HG03060 (cell line): ENCODE measurements around the gene PAN2.
"Not testable (repeated sequence)": the region's sequence is repeated elsewhere in the genome, so short reads cannot be mapped to it uniquely, and the experiment has no call there.

Source experiments
- ATAC-seq: cut with Tn5 transposase; IDR thresholded peaks from one replicate; pipeline ENCODE4 v1.9.1; 2021; ENCODE audit warnings: low read depth, moderate number of reproducible peaks; ENCODE audit not compliant: unreplicated experiment

PAN2 gene

DNA sequence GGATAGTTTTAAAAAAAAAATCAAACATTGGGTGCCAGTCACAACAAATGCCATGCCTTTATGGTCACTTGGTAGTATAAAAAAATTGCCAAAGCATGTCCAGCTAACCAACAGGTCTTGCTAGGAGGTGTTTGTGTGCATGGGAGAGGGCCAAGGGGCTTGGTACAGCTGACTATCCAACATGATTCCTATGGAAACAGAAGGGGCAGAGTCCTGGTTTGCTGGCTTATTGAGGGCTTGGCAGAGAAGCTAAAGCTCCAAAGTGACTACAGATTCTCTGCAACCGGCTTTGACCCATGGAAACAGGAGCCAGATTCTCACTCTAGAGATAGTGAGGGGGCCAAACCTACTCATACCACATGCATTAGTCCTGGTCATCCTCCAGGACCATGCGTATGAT, 61.3 kb downstream of the PAN2 start:
- not testable (repeated sequence) for ATAC-seq

DNA sequence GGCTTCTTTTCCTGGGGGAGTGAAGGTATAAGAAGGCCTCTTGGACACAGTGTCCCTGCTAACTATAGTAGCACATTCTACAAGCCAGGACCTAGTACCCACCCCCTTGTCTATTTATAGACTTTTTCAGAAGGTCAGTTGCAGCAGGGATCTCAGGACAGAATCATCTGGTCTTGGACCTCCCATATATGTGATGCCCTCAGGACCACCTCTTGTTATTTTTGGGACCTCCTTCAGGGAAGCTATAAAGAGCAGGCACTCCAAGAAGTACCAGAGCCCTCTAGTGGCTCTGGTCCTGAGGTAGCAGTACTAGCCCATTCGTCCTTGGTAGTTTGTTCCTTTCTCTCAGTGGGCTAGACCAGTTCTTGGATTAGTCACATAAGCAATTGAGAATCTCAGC, 62.8 kb downstream of the PAN2 start:
- no peak for ATAC-seq

DNA sequence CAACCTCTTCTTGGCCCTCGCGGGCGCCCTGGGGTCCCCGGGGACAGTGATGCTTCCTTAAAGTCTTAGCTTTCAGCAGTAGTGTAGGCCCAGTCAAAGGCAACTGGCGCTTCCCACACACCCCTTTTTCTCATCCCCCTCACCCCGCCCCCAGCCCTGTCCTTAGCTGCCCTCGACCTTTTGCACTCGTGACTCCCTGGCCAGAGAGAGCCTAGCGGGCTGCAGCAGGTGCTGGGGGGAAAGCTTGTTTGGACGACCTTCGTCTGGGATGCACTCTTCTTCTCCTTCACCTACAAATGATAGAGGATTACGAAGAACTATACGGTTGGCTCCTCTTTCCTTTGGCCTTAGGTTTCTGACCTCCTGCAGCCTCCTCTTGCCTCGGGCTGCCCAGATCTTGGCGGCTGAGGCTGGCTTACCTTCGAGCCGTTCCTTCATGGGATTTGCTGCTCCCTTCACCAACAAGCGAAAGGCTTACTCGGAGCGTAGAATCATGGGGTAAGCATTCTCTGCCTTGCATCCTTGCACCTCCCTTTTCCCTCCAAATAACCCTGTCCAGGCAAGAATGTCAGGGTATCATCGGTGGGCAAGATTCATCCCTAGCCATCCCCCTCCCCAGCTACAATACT, 66.2 kb downstream of the PAN2 start:
- peak; percentile 14 for ATAC-seq

DNA sequence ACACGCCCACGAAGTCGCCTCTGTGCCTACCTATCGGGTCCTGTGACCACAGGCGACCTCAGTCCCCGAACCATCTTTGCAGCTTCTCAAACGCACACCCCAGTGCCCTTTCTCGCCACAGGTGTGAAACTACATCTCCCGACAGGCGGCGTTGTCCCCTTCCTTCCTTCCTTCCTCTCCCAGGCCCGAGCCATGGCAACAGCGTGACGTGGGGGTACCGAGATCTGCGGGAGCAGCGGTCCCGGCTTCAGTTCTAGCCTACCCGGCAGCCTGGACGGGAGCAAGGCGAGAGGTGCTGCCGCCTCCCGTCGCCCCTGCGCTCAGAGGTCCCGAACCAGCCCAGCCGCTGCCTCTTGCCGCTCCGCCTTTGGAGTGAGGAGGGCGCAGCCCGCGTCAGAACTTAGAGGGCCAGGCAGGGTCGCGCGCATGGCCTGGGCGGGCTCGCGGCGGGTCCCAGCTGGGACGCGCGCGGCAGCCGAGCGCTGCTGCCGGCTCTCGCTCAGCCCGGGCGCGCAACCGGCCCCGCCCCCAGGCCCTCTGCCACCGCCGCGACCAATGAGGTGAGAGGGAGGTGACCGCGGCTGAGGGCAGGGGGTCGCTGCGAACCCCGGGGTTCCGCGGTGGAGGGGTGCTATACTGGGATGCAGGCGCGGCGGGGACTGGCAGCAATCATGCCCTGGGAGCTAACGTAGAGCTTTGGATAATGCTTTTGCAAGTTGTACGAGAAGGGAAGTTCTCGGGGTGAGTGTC, 66.9 kb downstream of the PAN2 start, which contains the start of gene COQ10A:
Gene COQ10A (plus strand): TSS at position 250 of the 750 bp plus-strand sequence. CDS start 177 bp downstream, at position 427.
- peak; percentile 45 for ATAC-seq
